T47D (cell line): Measurements from ENCODE around the gene OXT.

ENCODE experiments used
- DNase-seq, 2 experiments: peaks; one replicate each; pipeline versions ENCODE4 v3.0.0 to v3.0.0-alpha.2; 2011 to 2012; ENCODE audit warnings: low read depth in 1 of 2, low spot score in 1 of 2
- JUND ChIP-seq: IDR thresholded peaks from 2 replicates; pipeline ENCODE4 v1.6.1; 2012; ENCODE audit warnings: low read depth
- in situ Hi-C: cut with HindIII; loops from 2 replicates; pipeline ENCODE4 v1.10.0; 2016; ENCODE audit warnings: low sequenced_read_pairs, low pct_unique_long_range_greater_than_20kb

Gene OXT

DNA sequence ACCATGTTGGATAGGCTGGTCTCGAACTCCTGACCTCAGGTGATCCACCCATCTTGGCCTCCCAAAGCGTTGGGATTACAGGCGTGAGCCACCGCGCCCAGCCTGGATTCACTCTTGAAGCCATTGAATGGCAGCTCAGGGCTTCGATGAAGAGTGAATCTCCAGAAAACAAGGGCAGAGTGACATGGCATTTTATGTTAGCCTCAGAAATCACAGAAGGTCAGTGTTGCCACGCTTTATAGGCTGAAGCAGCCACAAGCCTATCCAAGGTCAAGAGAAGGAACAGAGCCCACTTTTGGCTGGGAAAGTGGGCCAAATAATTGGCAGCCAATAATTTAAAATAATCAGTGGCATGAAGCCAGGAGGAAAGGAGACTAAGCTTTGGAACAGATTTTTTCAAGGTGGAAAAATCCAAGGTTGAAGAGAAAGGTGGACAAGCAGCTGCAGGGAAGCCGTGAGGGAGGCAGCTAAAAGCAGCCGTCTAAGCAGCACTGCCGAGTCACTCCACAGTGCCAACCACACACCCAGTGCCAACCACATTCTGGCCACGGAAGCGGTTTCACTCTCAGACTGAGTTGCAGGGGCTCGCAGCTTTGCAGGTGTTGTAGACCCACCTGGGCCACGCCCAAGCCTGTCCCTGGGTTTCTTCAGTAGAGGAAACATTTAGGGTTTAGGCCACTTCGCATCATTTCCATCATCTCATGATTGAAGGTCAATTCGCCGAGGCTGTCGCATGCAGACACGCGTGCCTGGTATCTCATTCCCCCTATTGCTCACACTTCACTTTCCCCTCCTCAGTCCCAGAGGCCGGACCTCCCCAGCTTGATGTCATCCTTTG, 30.5 kb downstream of the OXT start:
- DNase-seq, result no peak
- no peak for TF ChIP-seq JUND
- in situ Hi-C loops, result no loop called here

DNA sequence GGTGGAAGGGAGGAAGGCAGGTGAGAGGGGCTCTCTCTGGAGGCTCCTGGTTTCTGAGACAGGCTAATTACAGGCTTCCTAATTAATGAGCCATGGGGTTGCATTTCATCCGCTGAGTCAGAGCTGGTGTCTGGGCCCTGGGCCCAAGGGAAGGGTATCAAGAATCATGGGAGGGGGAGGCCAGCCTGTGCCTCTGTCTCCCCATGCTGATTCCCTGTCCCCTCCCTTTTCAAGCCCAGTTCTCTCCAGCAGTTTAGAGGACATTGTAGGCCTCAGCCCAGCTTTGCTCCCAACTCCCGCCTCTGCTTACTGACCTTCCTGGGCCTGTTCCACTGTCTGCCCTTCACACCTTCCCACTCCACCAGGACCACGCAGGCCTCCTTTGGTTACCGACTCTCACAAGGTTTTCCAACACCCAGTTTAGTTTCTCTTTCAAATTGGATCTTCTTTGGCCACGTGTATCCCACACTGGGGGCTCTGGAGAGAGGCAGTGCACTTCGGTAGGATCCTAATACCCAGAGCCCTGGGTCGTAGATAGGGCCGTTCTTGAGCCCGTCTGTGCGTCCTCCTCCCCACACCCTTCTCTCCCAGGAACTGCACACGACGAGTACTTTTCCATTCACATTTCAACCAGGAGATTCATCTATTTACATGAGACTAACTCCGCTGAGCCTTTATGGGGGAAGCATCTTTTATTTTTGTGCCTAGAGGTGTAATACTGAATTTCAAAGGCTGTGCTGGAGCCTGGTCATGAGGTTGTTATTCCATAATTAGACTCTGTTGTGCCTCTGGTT, 31.4 kb downstream of the OXT start:
- in situ Hi-C loops, result no loop called here
- no peak for TF ChIP-seq JUND
- DNase-seq, result no peak

DNA sequence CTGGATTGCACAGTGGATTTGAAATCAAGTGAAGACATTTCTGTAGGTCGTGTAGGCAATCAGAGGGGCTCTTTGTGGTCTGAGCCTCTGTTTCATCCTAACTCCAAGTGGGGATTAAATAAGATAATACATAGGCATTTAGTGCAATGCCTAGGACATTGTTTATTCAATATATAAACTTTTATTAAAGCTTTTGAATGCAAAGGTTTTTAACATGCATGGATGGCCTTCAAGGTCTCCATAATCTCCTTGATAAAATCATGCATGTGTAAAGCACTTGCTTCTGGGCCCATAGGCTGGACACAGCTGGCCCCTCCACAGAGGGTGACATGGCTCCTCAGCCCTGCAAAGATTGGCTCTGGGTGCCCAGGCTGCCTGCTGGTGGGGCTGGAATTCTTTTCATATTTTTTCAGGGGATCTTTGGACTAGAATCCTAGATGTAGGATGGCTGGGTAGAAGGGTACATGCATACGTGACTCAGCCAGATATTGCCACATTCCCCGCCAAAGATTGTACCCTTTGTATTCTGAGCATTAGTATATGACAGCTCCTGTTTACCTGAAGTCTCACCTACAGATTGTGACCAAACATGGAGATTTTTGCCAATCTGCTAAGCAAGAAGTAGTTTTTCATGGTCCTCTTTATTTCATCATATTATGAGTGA, 32.1 kb downstream of the OXT start:
- TF ChIP-seq JUND, result no peak
- DNase-seq, result no peak
- in situ Hi-C loops, result no loop called here

DNA sequence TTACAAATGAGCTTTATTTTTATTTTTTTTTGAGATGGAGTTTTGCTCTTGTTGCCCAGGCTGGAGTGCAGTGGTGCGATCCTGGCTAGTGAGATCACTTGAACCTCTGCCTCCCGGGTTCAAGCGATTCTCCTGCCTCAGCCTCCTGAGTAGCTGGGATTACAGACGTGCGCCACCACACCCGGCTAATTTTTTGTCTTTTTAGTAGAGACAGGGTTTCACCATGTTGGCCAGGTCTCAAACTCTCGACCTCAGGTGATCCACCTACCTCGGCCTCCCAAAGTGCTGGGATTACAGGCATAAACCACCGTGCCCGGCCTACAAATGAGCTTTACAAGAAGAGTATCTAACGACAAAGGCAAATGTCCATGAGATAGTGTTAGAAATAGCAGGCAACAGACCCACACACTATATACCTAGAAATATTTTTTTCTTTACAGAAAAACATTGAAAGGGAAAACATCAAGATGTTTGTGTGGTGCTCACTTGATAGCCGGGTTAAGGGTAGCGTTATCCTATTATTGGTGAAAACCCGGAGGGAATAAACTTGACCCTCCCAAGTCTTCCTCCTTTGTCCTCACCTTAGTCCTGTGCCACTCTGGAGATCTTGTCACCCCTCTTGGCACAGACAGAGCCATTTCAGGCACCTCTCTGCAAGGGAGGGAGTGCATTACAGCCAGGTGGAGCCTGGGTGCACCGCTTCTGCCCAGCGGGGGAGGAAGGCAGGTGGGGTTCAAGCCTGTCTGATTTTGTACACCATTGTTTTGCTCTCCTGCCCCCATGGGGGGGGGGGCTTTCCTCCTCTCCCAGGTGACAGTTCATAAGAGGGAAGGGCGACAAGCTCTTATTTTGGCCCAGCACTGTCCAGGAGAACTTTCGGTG, 34.1 kb downstream of the OXT start:
- in situ Hi-C loops, result no loop called here
- DNase-seq, result no peak
- TF ChIP-seq JUND, result no peak

DNA sequence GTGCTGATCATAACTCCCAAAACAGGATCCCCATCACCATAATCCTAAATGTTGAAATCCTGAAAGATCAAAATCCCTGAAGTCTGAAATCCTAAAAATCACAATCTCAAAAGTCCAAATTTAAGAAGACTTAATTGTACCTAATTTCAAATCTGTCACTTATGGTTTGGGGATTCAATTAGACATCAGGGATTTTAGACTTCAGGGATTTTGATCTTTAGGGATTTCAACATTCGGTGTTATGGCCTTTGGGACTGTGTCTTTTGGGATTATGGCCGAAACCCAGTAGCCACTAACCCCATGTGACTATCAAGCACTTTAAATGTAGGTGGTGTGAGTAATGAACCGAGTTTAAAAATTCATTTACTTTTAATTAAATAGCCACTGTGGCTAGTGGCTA, 34.8 kb downstream of the OXT start:
- TF ChIP-seq JUND, result no peak
- no peak for DNase-seq
- in situ Hi-C loops, result no loop called here

DNA sequence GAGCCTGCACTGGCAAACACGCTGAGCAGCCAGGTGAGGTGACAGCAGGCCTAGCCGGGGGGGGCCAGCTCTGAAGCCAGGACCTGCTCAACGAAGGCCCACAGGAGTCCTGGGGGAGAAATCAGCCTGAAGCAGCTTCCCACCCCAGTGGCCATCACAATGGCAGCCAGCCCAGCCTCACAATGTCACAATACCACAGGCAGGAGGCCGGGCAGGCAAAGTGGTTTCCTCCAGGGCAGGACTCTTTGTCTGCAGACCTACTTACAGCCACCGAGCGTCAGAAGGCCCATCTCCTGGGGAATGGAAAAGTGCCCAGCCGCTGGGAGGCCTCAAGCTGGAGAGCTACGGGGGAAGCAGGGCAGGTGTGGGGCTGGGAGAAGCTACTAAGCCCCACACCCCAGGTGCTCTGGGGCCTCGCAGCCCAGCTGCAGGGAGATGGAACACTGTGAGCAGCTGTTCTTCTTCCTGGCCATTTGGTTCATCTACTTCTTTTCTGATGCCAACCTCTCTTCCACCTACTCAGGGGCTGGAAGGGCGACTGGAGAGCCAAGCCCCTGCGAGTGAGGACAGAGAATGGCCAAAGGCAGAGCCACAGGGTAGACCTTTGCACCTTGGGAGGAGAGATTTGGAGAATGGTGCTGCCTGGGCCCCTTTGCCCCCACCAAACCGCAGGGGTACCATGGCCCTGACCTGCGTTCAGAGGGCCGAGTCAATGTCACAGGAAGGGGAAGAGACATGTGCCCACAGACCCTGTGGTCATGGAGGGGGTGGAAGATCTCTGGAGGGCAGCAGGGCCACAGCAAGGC, 35.4 kb downstream of the OXT start:
- in situ Hi-C loops, result no loop called here
- DNase-seq, result no peak
- no peak for TF ChIP-seq JUND

DNA sequence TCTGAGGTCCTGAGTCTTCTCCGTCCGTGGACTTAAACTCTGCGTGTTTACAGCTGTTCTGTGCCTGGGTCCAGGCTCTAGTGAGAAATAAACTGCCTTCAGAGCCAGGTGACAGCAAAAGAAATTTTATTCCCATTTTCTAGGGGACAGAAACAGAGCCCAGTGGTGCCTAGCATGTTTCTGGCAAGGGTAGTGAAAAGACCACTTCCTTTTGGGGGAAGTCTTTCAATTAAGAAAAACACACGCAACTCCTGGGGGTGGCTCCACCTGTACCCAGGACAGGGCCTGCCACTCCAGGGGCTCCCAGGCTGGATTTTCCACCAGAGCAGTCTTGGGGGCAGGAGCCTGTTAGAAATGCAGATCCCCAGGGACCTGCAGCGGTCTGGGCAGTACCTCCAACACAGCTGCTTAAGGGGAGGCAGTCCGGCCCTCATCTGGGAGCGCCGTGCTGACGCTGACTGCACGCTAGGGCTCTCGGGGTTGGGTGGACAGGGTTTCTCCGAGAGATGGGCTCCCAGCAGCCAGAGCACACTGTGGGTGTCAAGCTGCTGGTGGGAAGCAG, 36.1 kb downstream of the OXT start:
- in situ Hi-C loops, result no loop called here
- DNase-seq, result no peak
- TF ChIP-seq JUND, result no peak

DNA sequence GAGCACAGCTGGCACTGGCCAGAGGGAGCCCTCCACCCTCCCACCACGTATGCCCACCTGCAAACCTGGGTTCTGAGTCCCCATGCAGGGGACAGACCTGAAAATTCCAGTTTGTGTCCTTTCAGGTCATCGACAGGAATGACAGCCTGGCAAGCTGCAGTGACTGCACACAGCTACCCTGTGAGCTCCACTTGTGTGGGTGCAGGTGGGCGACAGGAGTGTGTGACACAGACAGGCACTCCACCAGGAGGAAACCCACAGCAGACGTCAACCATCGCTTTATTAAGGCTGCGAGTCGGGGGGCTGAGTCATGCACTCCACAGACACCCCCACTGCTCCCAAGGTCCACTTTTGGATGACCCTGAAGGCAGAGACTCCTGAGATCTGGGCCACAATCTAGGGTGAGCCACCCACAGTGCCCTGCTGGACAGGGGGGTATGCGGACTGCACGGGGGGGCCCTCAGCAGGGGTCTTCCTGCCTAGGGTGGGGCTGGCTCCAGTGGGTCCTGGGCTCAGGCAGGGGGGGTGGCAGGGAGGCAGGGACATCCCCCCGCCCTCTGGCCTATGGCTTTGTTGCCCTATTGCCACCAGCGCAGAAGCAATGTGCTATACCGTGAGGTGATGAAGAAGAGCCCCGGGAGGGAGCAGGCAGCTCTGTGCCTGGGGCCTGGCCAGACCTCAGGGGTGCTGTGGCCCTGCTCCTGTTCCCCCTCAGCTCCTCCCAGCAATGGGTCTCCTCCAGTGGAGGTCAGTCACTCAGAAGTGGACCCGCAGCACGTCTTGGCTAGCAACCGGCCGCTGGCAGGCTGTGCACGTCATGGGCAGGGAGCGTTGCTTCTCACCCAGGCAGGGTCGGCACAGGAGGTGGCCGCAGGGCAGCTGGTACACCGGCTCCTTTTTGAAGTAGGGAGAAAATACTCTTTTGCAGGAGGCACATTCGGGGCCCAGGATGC, 38.2 kb downstream of the OXT start:
- TF ChIP-seq JUND, result no peak
- no peak for DNase-seq
- in situ Hi-C loops, result no loop called here

DNA sequence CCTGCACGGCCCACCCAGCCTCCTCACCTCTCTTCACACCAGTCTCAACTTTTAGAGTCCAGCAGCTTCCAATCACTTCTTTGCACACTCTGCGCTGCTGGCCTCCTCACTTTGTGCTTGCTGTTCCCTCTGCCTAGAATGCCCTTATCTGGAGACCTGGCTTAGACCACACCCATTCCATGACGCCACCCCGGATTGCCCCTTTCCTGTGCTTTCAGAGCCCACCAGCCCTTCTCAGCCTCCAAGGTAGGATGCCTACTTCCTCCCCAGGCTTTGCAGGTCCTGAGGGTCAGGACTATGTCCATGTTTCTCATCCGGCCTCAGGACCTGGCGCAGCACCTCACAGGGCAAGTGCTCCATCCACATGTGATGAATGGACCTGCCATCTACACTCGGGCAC, 40.1 kb downstream of the OXT start:
- in situ Hi-C loops, result no loop called here
- TF ChIP-seq JUND, result no peak
- DNase-seq, result no peak

DNA sequence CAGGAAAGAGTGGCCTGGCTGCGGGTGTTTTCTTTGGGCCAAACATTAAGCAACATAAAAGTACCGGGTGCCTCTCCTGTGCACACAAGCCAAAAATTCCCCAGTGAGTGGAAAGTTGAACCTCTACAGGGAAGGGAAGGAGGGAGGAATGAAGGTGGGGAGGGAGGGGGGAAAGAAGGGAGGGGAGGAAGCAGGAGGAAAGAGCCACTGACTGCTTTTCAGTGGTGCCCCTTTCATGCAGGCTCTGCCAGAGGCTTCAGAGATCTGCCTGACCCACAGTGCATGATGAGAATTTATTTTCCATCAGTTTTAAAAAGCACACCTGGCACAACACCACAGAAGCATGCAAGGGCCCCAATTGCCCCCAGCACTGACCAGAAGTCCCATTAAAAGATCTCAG, 40.6 kb downstream of the OXT start:
- DNase-seq, result no peak
- in situ Hi-C loops, result no loop called here
- TF ChIP-seq JUND, result no peak
